ENCODE results near the gene FRG2B.

DNA sequence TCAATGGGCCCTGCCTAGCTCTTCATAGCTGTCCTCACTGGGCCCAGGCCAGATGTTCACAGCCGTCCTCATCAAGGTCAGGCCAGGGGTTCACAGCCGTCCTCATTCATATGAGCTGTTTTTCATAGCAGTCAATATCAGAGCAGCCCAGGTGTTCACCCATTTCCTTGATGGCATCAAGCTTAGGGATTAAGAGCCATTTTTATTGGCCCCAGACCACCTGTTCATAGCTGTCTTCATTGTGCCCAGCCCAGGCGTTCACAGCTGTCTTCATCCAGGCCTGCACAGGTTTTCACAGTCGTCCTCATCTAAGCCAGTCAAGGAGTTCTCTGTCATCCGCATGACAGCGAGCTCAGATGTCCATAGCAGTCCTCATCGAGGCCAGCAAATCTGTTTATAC lies 9.4 kb downstream of the FRG2B start:
- TF ChIP-seq, protein P1, sequence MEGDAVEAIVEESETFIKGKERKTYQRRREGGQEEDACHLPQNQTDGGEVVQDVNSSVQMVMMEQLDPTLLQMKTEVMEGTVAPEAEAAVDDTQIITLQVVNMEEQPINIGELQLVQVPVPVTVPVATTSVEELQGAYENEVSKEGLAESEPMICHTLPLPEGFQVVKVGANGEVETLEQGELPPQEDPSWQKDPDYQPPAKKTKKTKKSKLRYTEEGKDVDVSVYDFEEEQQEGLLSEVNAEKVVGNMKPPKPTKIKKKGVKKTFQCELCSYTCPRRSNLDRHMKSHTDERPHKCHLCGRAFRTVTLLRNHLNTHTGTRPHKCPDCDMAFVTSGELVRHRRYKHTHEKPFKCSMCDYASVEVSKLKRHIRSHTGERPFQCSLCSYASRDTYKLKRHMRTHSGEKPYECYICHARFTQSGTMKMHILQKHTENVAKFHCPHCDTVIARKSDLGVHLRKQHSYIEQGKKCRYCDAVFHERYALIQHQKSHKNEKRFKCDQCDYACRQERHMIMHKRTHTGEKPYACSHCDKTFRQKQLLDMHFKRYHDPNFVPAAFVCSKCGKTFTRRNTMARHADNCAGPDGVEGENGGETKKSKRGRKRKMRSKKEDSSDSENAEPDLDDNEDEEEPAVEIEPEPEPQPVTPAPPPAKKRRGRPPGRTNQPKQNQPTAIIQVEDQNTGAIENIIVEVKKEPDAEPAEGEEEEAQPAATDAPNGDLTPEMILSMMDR (IDR thresholded peaks at IDR 0.05 in 8 of 11, conservative IDR thresholded peaks at IDR 0.05 in 3 of 11) = no peak
- TF ChIP-seq POLR2A (IDR thresholded peaks at IDR 0.05) (no peak), POLR2AphosphoS5 (IDR thresholded peaks at IDR 0.05) (no peak)

All from spleen (tissue), 7 donors.